Activated CD4-positive, alpha-beta T cell treated with anti-CD3 and anti-CD28 coated beads, Interleukin-10, Interleukin-2, amounts not matched to agents 100 ng/mL and 50 ng/mL, durations not matched to agents 16 hours and 8 hours (primary cell): ENCODE results near the gene EFNA4.

ENCODE experiments used
- DNase-seq: peaks from one replicate; pipeline ENCODE4 v3.0.0-alpha.2; 2020

EFNA4 gene

DNA sequence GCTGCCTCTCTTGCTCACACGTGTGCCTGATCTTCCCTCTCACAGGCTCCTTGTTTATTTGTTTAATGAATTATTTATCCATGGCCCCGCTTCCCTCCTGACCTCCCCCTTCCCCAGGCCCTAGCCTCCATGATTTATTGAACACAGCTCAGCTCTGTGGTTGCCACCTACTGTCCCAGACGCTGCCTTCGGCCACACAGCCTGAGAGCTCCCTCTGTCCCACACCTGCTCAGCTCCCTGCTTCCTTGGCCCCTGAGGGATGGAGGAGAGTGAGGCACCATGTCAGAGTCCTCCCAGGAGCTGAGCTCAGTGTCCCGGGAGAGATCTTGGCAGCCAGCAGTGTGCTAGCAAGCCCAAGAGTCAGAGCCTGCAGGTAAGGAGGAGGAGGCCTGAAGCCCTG, 12.0 kb downstream of the EFNA4 start:
- no peak for DNase-seq

DNA sequence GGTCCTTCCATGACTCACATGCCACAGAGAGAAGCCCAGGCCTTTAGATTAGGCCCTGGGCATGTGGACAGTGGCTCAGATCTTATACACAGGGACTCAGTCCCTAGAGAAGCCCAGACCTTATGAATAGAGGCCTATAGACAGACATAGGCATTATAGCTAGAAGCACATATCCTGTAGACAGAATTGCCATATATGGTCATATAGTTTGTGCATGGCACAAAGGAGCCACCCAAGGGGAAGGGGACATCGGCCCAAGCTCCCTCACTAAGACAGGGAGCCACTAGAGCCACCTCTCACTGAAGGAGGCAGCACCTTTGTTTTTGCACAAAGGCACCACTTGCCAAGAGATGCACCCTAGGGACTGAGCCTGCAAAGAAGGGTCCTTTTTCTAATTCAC, 12.8 kb downstream of the EFNA4 start:
- no peak for DNase-seq

DNA sequence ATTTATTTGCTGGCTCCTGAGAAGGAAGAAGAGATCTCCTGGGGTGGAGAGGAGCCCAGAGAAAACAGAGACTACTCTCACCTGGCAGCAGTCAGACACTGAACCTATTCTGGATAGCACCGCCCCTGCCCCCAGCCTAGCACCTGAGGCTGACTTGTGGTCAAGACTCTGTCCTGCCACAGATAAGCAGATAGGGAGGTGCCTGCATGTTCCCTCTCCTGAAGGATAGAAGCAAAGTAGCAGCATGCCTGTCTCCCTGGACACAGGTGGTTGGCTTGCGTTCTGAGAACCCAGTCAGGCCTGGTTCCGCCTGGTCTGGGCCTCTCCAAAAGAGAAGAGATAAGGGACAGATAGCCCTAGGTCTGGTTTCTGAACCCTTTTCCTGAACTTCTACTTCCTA, 13.8 kb downstream of the EFNA4 start:
- no peak for DNase-seq

DNA sequence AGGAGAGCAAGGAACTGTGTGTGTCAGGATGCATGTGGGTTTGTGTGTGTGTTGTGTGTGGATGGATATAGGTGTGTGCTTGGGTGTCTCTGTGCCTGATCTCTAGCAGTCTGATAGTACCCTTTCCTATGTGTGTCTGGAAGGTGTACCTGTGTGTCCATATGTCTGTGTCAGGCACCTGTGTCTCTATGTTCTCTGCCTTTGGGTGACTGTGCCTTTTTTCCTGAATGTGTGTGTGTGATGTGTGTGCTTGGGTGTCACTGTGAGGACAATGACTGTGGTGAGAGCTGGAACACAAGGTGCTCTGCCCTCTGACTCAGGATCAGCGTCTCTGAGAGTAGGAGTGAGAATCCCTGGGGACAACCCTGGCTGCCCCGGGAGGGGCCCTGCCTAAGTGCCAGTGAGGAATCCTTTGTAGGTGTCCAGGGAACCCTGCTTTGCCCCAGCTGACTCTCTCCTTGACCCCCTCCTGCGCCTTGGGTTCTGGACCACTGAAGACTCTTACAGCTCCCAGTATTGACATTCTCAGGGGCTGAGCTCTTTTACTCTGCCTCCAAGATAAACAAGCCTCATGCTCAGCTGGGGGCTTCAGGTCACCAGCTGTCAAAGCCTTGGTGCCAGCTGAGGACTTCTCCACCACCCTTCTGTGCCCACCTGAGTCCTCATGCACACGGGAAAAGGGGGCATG, 14.4 kb downstream of the EFNA4 start:
- no peak for DNase-seq

DNA sequence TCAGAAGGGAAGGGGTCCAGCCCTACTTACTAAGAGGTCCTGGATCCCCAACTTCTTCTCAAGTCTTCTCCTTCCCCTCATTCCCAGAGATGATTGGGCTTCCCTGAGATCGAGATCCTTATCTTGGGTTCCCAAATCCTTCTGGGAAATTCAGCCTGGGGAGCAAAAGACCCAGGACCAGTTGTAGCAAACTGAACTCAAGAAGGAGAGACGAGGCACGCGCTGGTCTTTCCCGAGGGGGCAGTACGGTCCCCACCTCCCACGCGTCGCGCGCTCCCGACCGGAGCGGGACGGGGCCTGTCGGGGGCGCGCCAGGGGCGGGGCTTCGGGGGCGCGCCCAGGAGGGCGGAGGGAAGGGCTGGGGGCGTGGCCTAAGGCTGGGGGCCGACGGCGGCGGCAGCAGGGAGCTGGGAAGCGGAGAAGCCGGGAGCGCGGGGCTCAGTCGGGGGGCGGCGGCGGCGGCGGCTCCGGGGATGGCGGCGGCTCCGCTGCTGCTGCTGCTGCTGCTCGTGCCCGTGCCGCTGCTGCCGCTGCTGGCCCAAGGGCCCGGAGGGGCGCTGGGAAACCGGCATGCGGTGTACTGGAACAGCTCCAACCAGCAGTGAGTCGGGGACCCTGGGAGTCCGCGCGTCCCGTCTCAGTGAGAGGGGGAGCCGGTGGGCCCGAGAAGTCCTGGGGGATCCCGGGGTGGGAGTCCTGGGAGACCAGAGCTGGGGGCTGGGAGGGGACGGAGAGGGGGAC, 15.1 kb downstream of the EFNA4 start, which contains the start of gene EFNA3:
Gene EFNA3 (plus strand): TSS at position 369 of the 741 bp plus-strand sequence. CDS start 105 bp downstream, at position 474.
- DNase-seq, result peak; percentile 66

DNA sequence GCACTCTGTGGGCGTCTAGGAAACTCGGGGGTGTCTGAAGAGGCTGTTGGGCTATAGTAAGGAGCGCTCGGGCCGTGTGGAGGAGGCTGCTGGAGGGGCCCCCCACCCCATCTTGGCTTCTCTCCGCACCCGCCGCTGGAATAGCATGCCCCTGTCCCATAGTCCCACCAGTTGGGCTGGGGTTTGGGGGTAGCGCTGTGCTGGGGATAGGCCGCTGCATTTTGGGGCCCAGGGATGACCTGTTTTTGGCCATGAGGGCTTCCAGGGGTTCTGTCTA, 15.6 kb downstream of the EFNA4 start:
- no peak for DNase-seq

DNA sequence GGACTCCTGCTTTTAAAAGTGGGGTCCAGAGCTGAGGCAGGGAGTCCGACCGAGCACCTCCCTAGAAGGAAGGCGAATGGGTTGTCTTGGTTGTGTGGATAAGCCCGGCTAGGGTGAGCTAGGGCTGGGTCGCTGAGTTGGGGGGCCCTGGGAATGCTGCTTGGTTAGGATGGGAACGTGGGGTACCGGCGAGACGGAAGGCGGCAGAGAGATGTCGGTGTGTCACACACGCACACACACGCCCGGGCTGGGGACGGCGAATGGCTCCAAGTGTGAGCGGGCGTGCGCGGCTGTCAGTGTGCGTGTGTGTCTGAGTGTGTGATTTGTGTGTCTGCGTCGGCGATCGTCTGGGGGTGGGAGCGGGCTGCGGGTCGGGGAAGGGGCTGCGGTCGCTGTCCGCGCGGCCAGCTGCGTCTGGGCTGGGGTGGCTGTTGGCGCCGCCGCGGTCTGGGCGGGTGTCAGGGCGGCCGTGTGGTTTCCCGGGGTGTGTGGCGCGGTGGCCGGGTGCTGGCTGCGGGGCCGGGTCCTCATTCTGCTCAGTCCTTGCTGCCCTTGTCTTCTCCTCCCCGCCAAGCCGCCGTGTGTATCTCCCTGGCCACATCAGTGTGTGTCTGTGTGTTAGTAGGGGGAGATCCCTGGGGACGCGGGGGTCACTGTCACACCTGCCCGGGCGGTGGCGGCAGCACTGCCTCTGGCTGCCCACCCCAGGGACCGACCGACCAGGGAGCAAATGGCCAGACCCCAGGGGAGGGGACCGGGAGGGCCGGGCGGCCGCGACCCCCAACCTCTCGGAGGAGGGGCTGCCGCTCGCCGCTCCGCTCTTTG, 16.2 kb downstream of the EFNA4 start:
- DNase-seq, result no peak

DNA sequence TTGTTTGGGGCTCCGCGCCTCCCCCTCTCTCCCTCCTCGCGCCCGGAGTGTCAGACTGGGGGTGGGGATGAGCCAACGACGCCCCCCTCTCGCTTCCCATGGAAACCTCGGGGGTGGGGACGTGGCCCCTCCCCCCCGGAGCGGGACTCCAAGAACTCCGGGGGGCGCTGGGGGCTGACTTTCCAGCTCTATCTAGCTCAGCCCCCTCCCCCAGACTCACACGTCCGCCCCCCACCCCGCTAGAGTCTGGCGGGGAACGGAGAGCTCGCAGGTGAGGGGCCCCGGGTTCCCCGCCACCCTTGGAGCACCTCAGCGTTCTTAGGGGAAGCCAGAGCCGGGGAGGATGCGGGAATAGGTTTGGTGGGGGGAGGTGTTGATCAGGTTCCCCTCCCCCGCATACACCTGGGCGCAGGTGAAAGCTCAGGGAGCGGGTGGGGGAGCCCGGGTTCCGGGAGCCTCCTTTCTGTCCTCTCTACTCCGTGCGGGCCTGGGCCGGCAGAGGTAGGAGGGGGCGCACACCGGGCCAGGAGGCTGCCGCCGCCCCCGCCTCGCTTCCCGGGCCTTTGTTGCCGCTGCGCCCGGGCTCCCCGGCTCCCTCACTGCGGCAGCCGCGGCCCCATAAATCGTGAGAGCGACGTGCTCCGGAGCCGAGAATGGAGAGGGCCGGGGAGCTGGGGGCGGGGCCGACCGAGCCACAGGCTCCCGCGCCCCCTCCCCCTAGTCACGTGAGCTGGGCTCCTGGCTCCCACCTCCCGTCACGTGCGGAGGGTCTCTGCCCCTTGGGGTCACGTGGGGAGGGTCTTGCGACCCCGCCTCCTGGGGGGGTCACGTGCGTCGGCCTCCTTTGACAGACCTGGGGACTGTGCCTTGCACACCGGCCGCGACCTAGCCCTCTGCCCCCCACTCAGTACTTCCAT, 17.0 kb downstream of the EFNA4 start:
- DNase-seq, result peak; percentile 27

DNA sequence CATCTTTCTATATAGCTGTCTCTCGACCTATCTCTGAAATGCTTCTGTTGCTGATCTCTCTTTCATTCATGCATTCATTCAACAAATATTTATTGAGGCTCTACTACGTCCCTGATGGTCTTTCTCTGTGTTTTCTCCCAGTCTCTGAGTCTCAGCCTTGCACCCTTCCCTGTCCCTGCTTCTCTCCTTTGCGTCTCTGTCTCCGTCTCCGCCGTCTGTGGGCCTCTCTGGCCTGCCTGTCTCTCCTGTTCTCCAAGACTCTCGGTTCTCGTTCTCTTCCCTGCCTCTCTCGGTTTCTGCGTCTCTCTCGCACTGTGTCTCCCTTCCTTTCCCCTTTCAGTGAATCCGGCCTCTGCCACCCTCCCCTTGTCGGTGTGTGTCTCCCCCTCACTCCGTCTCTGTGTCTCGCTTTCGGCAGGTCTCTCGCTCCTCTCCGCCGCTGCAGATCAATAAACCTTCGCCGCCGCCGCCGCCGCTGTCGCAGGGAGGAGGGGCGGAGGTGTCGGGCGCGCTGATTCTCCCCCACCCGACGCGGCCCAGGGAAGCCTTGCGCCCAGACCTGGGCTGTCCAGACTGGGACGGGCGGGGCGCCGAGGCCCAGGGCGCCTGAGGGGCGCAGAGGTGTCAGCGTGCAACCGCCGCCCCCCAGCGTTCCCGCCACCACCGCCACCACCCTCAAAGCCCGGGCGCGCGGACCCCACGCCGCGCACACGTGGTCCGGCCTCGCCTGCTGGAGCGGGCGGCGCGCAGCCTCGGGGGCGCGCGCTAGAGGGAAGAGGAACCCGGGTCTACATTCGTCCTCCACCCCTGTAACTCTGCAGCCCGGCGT, 18.1 kb downstream of the EFNA4 start:
- peak; percentile 21 for DNase-seq

DNA sequence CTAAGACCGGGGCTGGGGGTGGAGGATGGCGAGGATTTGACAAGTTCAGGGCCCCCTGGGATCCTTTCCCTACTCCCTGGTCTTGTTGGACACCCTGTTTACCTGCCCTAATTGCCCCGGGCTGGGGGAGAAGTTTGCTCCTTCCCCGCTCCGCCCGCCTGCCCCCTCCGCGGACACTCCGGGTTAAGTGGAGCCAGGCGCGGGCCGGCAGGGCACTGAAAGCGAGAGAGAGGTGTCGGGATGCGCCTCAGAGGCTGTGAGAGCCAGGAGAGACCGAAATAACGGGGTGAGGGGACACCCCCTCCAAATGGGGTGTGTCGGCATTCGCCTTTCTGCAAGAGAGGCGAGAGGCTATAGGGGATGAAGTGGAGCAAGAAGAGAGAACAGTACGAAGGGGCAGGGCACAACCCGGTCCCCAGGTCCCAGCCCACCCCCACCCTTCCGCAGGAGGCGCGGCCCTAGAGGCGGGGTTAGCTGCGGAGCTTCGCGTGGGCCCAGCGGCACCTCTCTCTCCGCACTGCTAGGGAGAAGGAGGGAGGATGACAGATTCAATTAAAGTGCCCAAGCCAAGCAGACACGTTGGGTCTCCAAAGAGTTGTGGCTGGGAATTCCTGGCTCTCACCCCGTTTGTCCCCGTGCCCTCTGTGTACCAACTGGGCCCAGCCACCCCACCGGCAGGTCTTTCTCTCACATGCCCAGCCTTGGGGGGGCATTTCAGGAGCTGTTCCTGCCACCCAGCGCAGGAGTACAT, 18.9 kb downstream of the EFNA4 start:
- DNase-seq, result peak; percentile 23

DNA sequence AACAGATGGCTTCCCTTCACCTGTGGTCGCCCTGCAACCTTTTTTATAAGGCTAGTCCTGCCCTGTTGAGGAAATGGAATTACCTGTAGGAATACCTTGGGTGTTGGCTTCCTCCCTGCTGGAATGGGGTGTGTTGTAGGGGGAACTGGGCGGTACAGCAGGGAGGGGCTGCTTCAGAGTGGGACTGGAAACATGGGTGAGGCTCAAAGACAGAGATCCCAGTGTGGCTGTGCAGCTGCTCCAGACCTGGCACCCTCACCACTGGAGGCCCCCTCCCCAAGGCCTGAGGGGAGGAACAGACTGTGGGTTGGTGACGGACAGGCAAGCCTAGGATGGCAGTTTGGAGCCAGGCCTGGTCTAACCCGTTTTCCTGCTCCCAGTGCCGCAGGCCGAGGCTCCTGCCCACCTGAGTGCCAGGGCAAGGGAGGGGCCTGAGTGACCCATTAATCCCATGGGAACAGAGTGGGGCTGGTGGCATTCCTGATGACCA, 19.6 kb downstream of the EFNA4 start:
- no peak for DNase-seq

DNA sequence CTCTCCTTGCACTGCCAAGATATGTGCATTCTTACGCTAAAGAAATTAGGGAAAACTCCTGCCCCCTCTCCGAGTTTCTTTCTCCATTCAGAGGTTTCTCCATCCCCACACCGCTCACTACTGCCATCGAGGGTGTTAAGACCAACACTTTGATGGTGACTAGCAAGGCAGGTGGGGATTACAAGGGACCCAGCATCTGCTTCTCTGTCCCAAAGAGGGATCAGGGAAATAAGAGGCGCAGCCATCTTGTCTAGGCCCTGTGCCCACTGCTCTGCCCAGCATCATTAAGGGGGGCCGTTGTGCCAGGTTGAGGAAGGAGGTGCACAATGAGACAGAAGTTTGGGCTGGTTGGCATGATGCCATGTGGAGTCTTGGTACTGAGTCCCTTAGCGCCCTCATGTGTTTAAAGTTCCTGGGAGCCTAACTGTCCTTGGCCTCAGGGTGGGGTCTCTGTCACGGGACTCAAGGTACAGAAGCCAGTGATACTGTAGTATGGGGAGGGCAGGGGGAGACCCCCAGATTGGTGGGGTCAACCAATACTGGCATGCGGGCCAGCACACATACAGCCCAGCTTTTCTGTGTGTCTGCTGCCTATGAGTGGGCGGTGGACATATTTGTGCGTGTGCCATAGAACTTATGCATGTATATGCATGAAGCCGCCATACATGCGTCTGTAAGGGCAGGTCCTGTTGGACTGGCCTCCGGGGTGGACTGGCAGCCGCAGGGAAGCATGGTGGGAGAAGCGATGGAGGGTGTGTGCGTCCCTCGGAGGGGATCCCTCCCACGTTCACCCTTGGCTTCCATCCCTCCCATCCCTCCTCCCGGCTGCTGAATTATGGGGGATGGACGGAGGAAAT, 20.6 kb downstream of the EFNA4 start:
- DNase-seq, result peak; percentile 44

DNA sequence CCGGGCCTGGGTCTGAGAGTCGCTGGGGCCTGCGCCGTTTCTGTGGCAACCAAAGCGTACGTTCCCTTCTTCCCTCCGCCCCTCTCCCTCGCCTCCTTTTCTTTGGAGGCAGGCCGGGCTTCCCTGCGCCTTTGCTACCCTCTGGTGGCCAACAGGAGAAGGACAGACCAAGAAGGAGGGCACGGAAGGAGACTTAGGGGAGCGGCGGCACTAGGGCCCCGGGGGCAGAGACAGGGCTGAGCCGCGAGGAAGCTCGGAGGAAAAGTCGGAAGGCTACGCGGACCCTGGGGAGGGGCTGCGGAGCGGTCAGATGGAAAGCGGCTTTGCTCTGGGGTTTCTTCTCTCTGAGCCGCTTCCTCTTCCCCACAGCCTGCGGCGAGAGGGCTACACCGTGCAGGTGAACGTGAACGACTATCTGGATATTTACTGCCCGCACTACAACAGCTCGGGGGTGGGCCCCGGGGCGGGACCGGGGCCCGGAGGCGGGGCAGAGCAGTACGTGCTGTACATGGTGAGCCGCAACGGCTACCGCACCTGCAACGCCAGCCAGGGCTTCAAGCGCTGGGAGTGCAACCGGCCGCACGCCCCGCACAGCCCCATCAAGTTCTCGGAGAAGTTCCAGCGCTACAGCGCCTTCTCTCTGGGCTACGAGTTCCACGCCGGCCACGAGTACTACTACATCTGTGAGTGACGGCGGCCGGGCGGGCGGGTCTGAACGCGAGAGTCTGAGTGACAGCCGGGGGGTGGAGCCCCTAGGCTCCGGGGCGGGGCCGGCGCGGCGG, 21.4 kb downstream of the EFNA4 start:
- DNase-seq, result peak; percentile 95

DNA sequence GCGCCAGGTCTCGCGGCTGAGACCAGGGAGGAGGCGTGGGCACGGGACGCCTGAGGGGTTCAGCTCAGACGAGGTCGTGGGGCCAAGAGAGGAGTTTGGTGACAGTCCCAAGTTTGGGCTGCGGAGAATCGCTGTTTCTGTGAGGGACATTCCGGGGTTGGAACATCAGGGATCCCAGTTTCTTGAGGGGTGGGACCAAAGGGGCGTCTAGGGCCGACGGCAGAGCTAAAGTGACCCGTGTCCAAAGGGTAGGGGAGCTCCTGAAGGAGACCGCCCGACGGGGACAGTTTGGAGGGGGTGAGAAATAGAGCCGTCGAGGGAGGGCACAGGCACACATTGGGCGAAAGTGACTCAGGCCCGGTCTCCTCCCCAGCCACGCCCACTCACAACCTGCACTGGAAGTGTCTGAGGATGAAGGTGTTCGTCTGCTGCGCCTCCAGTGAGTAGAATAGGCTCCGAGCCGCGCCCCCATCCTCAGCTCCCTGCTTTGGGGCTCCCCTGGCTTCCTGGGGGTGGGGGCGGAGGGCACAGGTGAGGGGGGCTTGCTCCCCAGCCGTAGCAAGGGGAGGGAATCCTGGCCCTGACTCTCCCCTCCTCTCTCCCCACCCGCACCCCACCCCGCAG, 22.1 kb downstream of the EFNA4 start:
- peak; percentile 79 for DNase-seq

DNA sequence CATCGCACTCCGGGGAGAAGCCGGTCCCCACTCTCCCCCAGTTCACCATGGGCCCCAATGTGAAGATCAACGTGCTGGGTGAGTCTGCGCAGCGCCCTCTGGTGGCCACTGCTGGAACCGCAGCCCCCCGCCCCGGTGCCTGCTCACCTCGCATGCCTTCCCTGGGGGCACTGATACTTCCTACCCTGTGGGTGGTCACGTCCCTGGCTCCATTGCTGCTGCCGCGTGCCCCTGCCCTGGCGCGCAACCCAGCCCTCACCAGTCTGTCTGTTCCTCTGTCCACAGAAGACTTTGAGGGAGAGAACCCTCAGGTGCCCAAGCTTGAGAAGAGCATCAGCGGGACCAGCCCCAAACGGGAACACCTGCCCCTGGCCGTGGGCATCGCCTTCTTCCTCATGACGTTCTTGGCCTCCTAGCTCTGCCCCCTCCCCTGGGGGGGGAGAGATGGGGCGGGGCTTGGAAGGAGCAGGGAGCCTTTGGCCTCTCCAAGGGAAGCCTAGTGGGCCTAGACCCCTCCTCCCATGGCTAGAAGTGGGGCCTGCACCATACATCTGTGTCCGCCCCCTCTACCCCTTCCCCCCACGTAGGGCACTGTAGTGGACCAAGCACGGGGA, 22.7 kb downstream of the EFNA4 start:
- DNase-seq, result peak; percentile 85

DNA sequence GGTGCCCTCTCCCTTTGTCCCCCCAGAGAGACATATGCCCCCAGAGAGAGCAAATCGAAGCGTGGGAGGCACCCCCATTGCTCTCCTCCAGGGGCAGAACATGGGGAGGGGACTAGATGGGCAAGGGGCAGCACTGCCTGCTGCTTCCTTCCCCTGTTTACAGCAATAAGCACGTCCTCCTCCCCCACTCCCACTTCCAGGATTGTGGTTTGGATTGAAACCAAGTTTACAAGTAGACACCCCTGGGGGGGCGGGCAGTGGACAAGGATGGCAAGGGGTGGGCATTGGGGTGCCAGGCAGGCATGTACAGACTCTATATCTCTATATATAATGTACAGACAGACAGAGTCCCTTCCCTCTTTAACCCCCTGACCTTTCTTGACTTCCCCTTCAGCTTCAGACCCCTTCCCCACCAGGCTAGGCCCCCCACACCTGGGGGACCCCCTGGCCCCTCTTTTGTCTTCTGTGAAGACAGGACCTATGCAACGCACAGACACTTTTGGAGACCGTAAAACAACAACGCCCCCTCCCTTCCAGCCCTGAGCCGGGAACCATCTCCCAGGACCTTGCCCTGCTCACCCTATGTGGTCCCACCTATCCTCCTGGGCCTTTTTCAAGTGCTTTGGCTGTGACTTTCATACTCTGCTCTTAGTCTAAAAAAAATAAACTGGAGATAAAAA, 23.5 kb downstream of the EFNA4 start:
- DNase-seq, result no peak
